ENCODE measurements around the gene AGTR1. TPM values are rescaled to one million over a fixed set of nuclear protein-coding genes. Genes with fewer than 3 reads are reported as not detected.

The AGTR1 gene
- total RNA-seq, 1 experiment from 2014 or later = not detected

DNA sequence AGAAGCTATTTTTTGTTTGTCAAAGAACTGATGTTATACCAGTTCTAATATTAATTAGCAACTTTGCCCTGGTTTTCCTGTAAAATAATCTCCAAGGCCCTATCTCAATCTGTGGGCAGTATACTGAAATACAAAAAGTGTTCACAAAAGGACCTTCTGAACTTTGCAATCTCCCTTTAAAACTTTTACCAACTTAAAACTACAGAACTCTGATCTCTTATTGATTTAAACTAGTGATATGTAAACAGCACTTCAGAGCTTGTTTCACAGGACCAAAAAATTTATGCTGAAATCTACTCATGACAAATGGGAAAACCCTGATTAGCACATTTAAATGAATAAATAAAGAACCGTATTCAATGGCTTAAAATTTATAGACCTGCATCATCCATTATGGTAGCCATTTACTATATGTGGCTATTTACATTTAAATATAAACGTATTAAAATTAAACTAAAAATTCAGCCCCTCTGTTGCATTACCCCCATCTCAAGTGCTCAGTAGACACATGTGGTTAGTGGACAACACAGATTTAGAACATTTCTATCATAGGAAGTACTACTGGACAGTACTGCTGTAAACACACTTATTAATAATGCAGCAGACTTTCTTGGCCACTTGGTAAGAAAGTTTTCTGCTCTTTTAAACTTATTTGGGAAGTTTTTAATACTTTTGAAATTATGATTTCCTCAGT lies 12.0 kb downstream of the AGTR1 start:
- H3K27me3 ChIP-seq (ENCODE audit: insufficient read depth, low read length) = no peaks in the 10 kb centered on the region
- H3K23ac ChIP-seq (ENCODE audit: insufficient read length, low read depth, low read length) = no peak overlapping the region
- no peak overlapping the region for H3K4ac ChIP-seq (ENCODE audit: low read depth, low read length)
- WGBS (ENCODE audit: extremely low coverage, insufficient read length, low lambda C conversion rate) = no CpG with 5 or more reads among the region's 2 CpGs
- H3K14ac ChIP-seq (ENCODE audit: insufficient read depth, low read length) = no peak overlapping the region
- TF ChIP-seq, protein P1, sequence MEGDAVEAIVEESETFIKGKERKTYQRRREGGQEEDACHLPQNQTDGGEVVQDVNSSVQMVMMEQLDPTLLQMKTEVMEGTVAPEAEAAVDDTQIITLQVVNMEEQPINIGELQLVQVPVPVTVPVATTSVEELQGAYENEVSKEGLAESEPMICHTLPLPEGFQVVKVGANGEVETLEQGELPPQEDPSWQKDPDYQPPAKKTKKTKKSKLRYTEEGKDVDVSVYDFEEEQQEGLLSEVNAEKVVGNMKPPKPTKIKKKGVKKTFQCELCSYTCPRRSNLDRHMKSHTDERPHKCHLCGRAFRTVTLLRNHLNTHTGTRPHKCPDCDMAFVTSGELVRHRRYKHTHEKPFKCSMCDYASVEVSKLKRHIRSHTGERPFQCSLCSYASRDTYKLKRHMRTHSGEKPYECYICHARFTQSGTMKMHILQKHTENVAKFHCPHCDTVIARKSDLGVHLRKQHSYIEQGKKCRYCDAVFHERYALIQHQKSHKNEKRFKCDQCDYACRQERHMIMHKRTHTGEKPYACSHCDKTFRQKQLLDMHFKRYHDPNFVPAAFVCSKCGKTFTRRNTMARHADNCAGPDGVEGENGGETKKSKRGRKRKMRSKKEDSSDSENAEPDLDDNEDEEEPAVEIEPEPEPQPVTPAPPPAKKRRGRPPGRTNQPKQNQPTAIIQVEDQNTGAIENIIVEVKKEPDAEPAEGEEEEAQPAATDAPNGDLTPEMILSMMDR (conservative IDR thresholded peaks at IDR 0.05) = no peak
- H2AK5ac ChIP-seq (ENCODE audit: insufficient read length, low read length) = no peak overlapping the region
- H2BK15ac ChIP-seq (ENCODE audit: low read depth, low read length) = no peak overlapping the region
- H3K56ac ChIP-seq (ENCODE audit: insufficient read length, low read depth, low read length) = no peak overlapping the region
- H3K27ac ChIP-seq (ENCODE audit: insufficient read length, low read depth, low read length) = no peak overlapping the region
- no peak overlapping the region for H4K91ac ChIP-seq (ENCODE audit: insufficient read length, low read depth, low read length)
- no peak overlapping the region for H3K18ac ChIP-seq (ENCODE audit: insufficient read length, low read depth, low read length)
- H3K27me3 Mint-ChIP-seq (ENCODE audit: low read depth) = no peaks in the 10 kb centered on the region
- H3K27ac Mint-ChIP-seq = no peak overlapping the region
- no peaks in the 10 kb centered on the region for H3K79me2 ChIP-seq (ENCODE audit: insufficient read depth, low read length)
- no peak overlapping the region for H4K8ac ChIP-seq (replicated peaks; ENCODE audit: insufficient read length, low read depth, low read length)
- H2BK120ac ChIP-seq (ENCODE audit: low read depth, low read length, poor library complexity, severe bottlenecking) = no peak overlapping the region
- no peak overlapping the region for H2AFZ ChIP-seq (ENCODE audit: low read length)
- no peaks in the 10 kb centered on the region for H3K23me2 ChIP-seq (ENCODE audit: insufficient read length, low read depth, low read length, poor library complexity, severe bottlenecking)
- H3K4me2 ChIP-seq (ENCODE audit: insufficient read depth, insufficient read length, low read length) = no peak overlapping the region
- no peaks in the 10 kb centered on the region for H3K9me3 ChIP-seq (ENCODE audit: control insufficient read depth, low read depth, low read length)
- no peak for DNase-seq
- no peak overlapping the region for H2BK5ac ChIP-seq (ENCODE audit: insufficient read length, low read length)
- no peaks in the 10 kb centered on the region for H4K20me1 ChIP-seq (ENCODE audit: control insufficient read depth, insufficient read depth, insufficient read length)
- H3K79me1 ChIP-seq (ENCODE audit: insufficient read depth, low read depth, low read length, poor library complexity, severe bottlenecking) = no peaks in the 10 kb centered on the region
- H3K9me3 Mint-ChIP-seq = no peaks in the 10 kb centered on the region
- no peak overlapping the region for H4K5ac ChIP-seq (ENCODE audit: insufficient read length, low read depth, low read length)
- peaks cover 9% of the 10 kb centered on the region in 2 experiments; a peak in 3 of 4 replicates for H3K4me1 Mint-ChIP-seq
- H2BK20ac ChIP-seq (ENCODE audit: low read depth, low read length, poor library complexity, severe bottlenecking) = no peak overlapping the region
- no peak overlapping the region for H3T11ph ChIP-seq (ENCODE audit: low read length)
- H3K36me3 Mint-ChIP-seq (ENCODE audit: insufficient read depth in 1 of 3, low read depth in 3 of 3) = no peaks in the 10 kb centered on the region; a peak in 1 of 7 replicates
- H3K4me3 Mint-ChIP-seq = no peak overlapping the region
- no peaks in the 10 kb centered on the region for H3K4me1 ChIP-seq (ENCODE audit: insufficient read depth, low read length)
- no peak overlapping the region for H2BK12ac ChIP-seq (ENCODE audit: insufficient read length, low read depth, low read length)
- H3K9ac ChIP-seq (ENCODE audit: extremely low read depth, insufficient read length, low read length) = no peak overlapping the region

Data from H9 (cell line).